Activated B cell treated with CpG ODN at 0.5 μM for 24 hours (primary cell): Measurements from ENCODE around the gene CACNB4. TPM values are rescaled to one million over a fixed set of nuclear protein-coding genes. Genes with fewer than 3 reads are reported as not detected.

Experiments
- ATAC-seq: fragments of 200-7000 bp; cut with Tn5 transposase; one replicate; pipeline ENCODE4 v1.10.0; 2021; ENCODE audit warnings: low read depth, mild to moderate bottlenecking, moderate library complexity
- CTCF ChIA-PET: fragments of 350-600 bp; sonication (Branson Sonifier 250); formaldehyde crosslinking; loops from one replicate; lab custom pipeline; 2021; ENCODE audit warnings: antibody characterized with exemption; lab: Charles Lee
- POLR2A ChIA-PET: fragments of 350-600 bp; sonication (Branson Sonifier 250); formaldehyde crosslinking; loops from one replicate; lab custom pipeline; 2021; ENCODE audit warnings: antibody characterized with exemption; lab: Charles Lee
- DNase-seq: peaks from one replicate; pipeline ENCODE4 v3.0.0; 2022
- H3K27ac Mint-ChIP-seq: one replicate; pipeline ENCODE4 v1.8.0; 2020; ENCODE audit warnings: mixed read lengths
- H3K27me3 Mint-ChIP-seq: one replicate; pipeline ENCODE4 v1.8.0; 2021; ENCODE audit warnings: mixed read lengths
- H3K36me3 Mint-ChIP-seq: one replicate; pipeline ENCODE4 v1.8.0; 2021; ENCODE audit warnings: low read depth, mixed read lengths
- H3K4me1 Mint-ChIP-seq: one replicate; pipeline ENCODE4 v1.8.0; 2021; ENCODE audit warnings: mixed read lengths
- H3K4me3 Mint-ChIP-seq: one replicate; pipeline ENCODE4 v1.8.0; 2020; ENCODE audit warnings: mild to moderate bottlenecking, mixed read lengths
- H3K9me3 Mint-ChIP-seq: one replicate; pipeline ENCODE4 v1.8.0; 2020; ENCODE audit warnings: mixed read lengths
- CTCF ChIP-seq: fragments of 200-600 bp; IDR thresholded peaks from one replicate; pipeline ENCODE4 v1.8.0; 2022; ENCODE audit warnings: antibody characterized with exemption, mild to moderate bottlenecking
- intact Hi-C: fragments of 100-400 bp; cut with micrococcal nuclease; formaldehyde crosslinking; loops from one replicate; pipeline ENCODE4 v1.15.1; 2024
- total RNA-seq: library from RNA; stranded (reverse); gene quantifications from 2 replicates; pipeline ENCODE4 v1.2.3, GENCODE V29; 2022

Gene CACNB4
- total RNA-seq, 1 donor from 2014 or later = 0.86 TPM

- Mint-ChIP-seq H3K36me3 (no peaks in the 10 kb centered on the region), H3K9me3 (no peaks in the 10 kb centered on the region), H3K4me1 (no peaks in the 10 kb centered on the region), H3K4me3 (no peak overlapping the region), H3K27ac (no peak overlapping the region), H3K27me3 (no peaks in the 10 kb centered on the region)
- ChIA-PET POLR2A (no interaction called here), CTCF (interaction anchor here (0.8 to 2.1 kb wide), 7 partner anchors 8 to 1482 kb away, joined by 3 to 11 read pairs (median 4); partner anchors contain the start of gene STAM2)
- no peak for TF ChIP-seq CTCF
- DNase-seq (no peak), ATAC-seq (no peak)
- intact Hi-C loops = loop anchor here (1.0 to 2.0 kb wide), 4 partner anchors 137 to 704 kb away; partner anchors contain the start of gene STAM2
Observed at GRCh38 chr2:152037743-152038435, 61.0 kb downstream of the CACNB4 start.

GRCh38 chr2:152036611-152037469, 62.0 kb downstream of the CACNB4 start:
- Mint-ChIP-seq H3K4me3 (no peak overlapping the region), H3K36me3 (no peaks in the 10 kb centered on the region), H3K4me1 (no peaks in the 10 kb centered on the region), H3K9me3 (no peaks in the 10 kb centered on the region), H3K27ac (no peak overlapping the region), H3K27me3 (no peaks in the 10 kb centered on the region)
- TF ChIP-seq CTCF = peak; percentile 52
- ChIA-PET CTCF (interaction anchor here (0.8 to 2.7 kb wide), 9 partner anchors 9 to 1483 kb away, joined by 3 to 11 read pairs (median 6); partner anchors contain the start of gene STAM2), POLR2A (no interaction called here)
- intact Hi-C loops = loop anchor here (1.0 to 2.0 kb wide), 4 partner anchors 138 to 705 kb away; partner anchors contain the start of gene STAM2
- peak; percentile 19 for DNase-seq
- ATAC-seq = peak; percentile 50

- no peak for TF ChIP-seq CTCF
- CTCF ChIA-PET = no interaction called here
- no peak overlapping the region for H3K27ac Mint-ChIP-seq
- DNase-seq (no peak), ATAC-seq (no peak)
- POLR2A ChIA-PET = no interaction called here
- intact Hi-C loops = no loop called here
- H3K36me3 Mint-ChIP-seq = no peaks in the 10 kb centered on the region
- no peaks in the 10 kb centered on the region for H3K9me3 Mint-ChIP-seq
- no peaks in the 10 kb centered on the region for H3K27me3 Mint-ChIP-seq
- H3K4me1 Mint-ChIP-seq = no peaks in the 10 kb centered on the region
- H3K4me3 Mint-ChIP-seq = no peak overlapping the region
Observed at GRCh38 chr2:152034257-152034801, 64.5 kb downstream of the CACNB4 start.

- Mint-ChIP-seq H3K27me3 (no peaks in the 10 kb centered on the region), H3K27ac (no peak overlapping the region), H3K4me3 (no peak overlapping the region), H3K4me1 (no peaks in the 10 kb centered on the region), H3K9me3 (no peaks in the 10 kb centered on the region), H3K36me3 (no peaks in the 10 kb centered on the region)
- ATAC-seq = no peak
- no peak for DNase-seq
- no peak for TF ChIP-seq CTCF
- intact Hi-C loops = no loop called here
- ChIA-PET POLR2A (no interaction called here), CTCF (interaction anchor here (1.0 to 1.5 kb wide), 2 partner anchors 585 to 603 kb away, joined by 3 read pairs; no protein-coding TSS in a partner anchor)
Observed at GRCh38 chr2:152033011-152033925, 65.6 kb downstream of the CACNB4 start.
